ENCODE data around the gene LRRC8E. TPM values are rescaled to one million over a fixed set of nuclear protein-coding genes. Genes with fewer than 3 reads are reported as not detected.

LRRC8E gene
- total RNA-seq, 1 donor from 2014 or later = not detected

- Mint-ChIP-seq H3K9me3 (no peaks in the 10 kb centered on the region), H3K36me3 (ENCODE audit: low read depth) (peaks cover 47% of the 10 kb centered on the region), H3K27ac (no peak overlapping the region), H3K4me1 (peaks cover 33% of the 10 kb centered on the region), H3K4me3 (no peak overlapping the region), H3K27me3 (no peaks in the 10 kb centered on the region)
- intact Hi-C loops (cut with micrococcal nuclease) = no loop called here
- TF ChIP-seq CTCF (IDR thresholded peaks at IDR 0.05) = no peak
- ChIA-PET POLR2A (interaction anchor here (0.7 to 1.5 kb wide), 2 partner anchors 13 to 64 kb away, joined by 4 to 6 read pairs; partner anchors contain the start of gene SNAPC2), CTCF (no interaction called here)
- ATAC-seq (ENCODE audit: low read depth) (no peak), DNase-seq (no peak)
These were observed 18.8 kb downstream of the LRRC8E start for GRCh38 chr19:7907122-7907521.

GRCh38 chr19:7907544-7907943, 19.2 kb downstream of the LRRC8E start:
- DNase-seq (no peak), ATAC-seq (ENCODE audit: low read depth) (no peak)
- intact Hi-C loops (cut with micrococcal nuclease) = no loop called here
- TF ChIP-seq CTCF (IDR thresholded peaks at IDR 0.05) = no peak
- H3K27me3 Mint-ChIP-seq = no peaks in the 10 kb centered on the region
- peaks cover 31% of the 10 kb centered on the region for H3K4me1 Mint-ChIP-seq
- no peak overlapping the region for H3K27ac Mint-ChIP-seq
- no peak overlapping the region for H3K4me3 Mint-ChIP-seq
- H3K9me3 Mint-ChIP-seq = no peaks in the 10 kb centered on the region
- ChIA-PET POLR2A (interaction anchor here (0.7 to 1.5 kb wide), 3 partner anchors 10 to 839 kb away, joined by 4 to 7 read pairs (median 4); partner anchors contain the start of gene SNAPC2), CTCF (no interaction called here)
- peaks cover 48% of the 10 kb centered on the region for H3K36me3 Mint-ChIP-seq (ENCODE audit: low read depth)

- DNase-seq (no peak), ATAC-seq (ENCODE audit: low read depth) (no peak)
- H3K27ac Mint-ChIP-seq = no peak overlapping the region
- CTCF ChIA-PET = no interaction called here
- no peaks in the 10 kb centered on the region for H3K27me3 Mint-ChIP-seq
- no peak overlapping the region for H3K4me3 Mint-ChIP-seq
- POLR2A ChIA-PET = interaction anchor here (0.7 to 1.4 kb wide), 3 partner anchors 9 to 839 kb away, joined by 4 to 7 read pairs (median 4); partner anchors contain the start of gene SNAPC2
- peaks cover 25% of the 10 kb centered on the region for H3K4me1 Mint-ChIP-seq
- intact Hi-C loops (cut with micrococcal nuclease) = no loop called here
- no peaks in the 10 kb centered on the region for H3K9me3 Mint-ChIP-seq
- TF ChIP-seq CTCF (IDR thresholded peaks at IDR 0.05) = no peak
- peaks cover 53% of the 10 kb centered on the region for H3K36me3 Mint-ChIP-seq (ENCODE audit: low read depth)
These were observed 19.9 kb downstream of the LRRC8E start for GRCh38 chr19:7908078-7908699.

- peaks cover 22% of the 10 kb centered on the region for H3K4me1 Mint-ChIP-seq
- no peaks in the 10 kb centered on the region for H3K27me3 Mint-ChIP-seq
- POLR2A ChIA-PET = interaction anchor here (0.7 to 1.4 kb wide), 3 partner anchors 8 to 104 kb away, joined by 4 to 6 read pairs (median 4); partner anchors contain the start of gene SNAPC2
- no peak for ATAC-seq (ENCODE audit: low read depth)
- no peak overlapping the region for H3K4me3 Mint-ChIP-seq
- CTCF ChIA-PET = no interaction called here
- no peak for TF ChIP-seq CTCF (IDR thresholded peaks at IDR 0.05)
- no peak overlapping the region for H3K27ac Mint-ChIP-seq
- no peak for DNase-seq
- intact Hi-C loops (cut with micrococcal nuclease) = no loop called here
- H3K9me3 Mint-ChIP-seq = no peaks in the 10 kb centered on the region
- H3K36me3 Mint-ChIP-seq (ENCODE audit: low read depth) = peaks cover 53% of the 10 kb centered on the region
These were observed 20.6 kb downstream of the LRRC8E start for GRCh38 chr19:7908742-7909461.

- intact Hi-C loops (cut with micrococcal nuclease) = no loop called here
- Mint-ChIP-seq H3K27ac (no peak overlapping the region), H3K9me3 (no peaks in the 10 kb centered on the region), H3K4me3 (no peak overlapping the region), H3K27me3 (no peaks in the 10 kb centered on the region), H3K36me3 (ENCODE audit: low read depth) (peaks cover 50% of the 10 kb centered on the region), H3K4me1 (peaks cover 18% of the 10 kb centered on the region)
- POLR2A ChIA-PET = interaction anchor here (0.7 to 1.4 kb wide), 2 partner anchors 11 to 104 kb away, joined by 4 to 6 read pairs; partner anchors contain the start of gene SNAPC2
- CTCF ChIA-PET = no interaction called here
- ATAC-seq (ENCODE audit: low read depth) (no peak), DNase-seq (no peak)
- no peak for TF ChIP-seq CTCF (IDR thresholded peaks at IDR 0.05)
These were observed 21.3 kb downstream of the LRRC8E start for GRCh38 chr19:7909471-7910067.

Measured in activated B cell treated with CpG ODN at 0.5 μM for 24 hours (primary cell).